ENCODE results near the gene MEGF10. TPM values are rescaled to one million over a fixed set of nuclear protein-coding genes. Genes with fewer than 3 reads are reported as not detected.

MEGF10 gene
- total RNA-seq, 1 experiment from 2014 or later, result not detected

GRCh38 chr5:127418367-127418766 lies 127.8 kb downstream of the MEGF10 start:
- H3K27ac ChIP-seq, result no peak overlapping the region
- POLR2A ChIA-PET (ENCODE audit: unreplicated experiment), result no interaction called here
- BruUV-seq (replicated peaks), result no TSS peak
- no peaks in the 10 kb centered on the region for H3F3A ChIP-seq (ENCODE audit: insufficient read depth, low read depth)
- no peak overlapping the region for H2AFZ ChIP-seq
- DNase-seq, result no peak
- H3K4me2 ChIP-seq, result no peak overlapping the region
- H3K4me1 ChIP-seq (replicated peaks; ENCODE audit: insufficient read depth), result no peaks in the 10 kb centered on the region
- no peaks in the 10 kb centered on the region for H4K20me1 ChIP-seq (ENCODE audit: insufficient read depth)
- H3K4me3 ChIP-seq, result no peak overlapping the region
- CTCF ChIA-PET, result no interaction called here
- no peaks in the 10 kb centered on the region for H3K36me3 ChIP-seq (ENCODE audit: low read depth)
- H3K27me3 ChIP-seq (ENCODE audit: insufficient read depth, low read depth), result no peaks in the 10 kb centered on the region
- TF ChIP-seq CTCF (conservative IDR thresholded peaks at IDR 0.05) (no peak), EZH2 (IDR thresholded peaks at IDR 0.05; ENCODE audit: low read depth) (no peak)
- no peaks in the 10 kb centered on the region for H3K79me2 ChIP-seq (ENCODE audit: low read depth)
- H3K9me3 ChIP-seq (ENCODE audit: insufficient read depth, low read depth), result no peaks in the 10 kb centered on the region
- intact Hi-C loops (cut with micrococcal nuclease; ENCODE audit: unreplicated experiment), result no loop called here
- H3K9me2 ChIP-seq (ENCODE audit: insufficient read depth), result no peaks in the 10 kb centered on the region

GRCh38 chr5:127418974-127419682 lies 128.5 kb downstream of the MEGF10 start:
- Histone ChIP-seq H3K27ac (no peak overlapping the region), H3K4me1 (replicated peaks; ENCODE audit: insufficient read depth) (no peaks in the 10 kb centered on the region), H3K27me3 (ENCODE audit: insufficient read depth, low read depth) (no peaks in the 10 kb centered on the region), H3K9me2 (ENCODE audit: insufficient read depth) (no peaks in the 10 kb centered on the region), H3K36me3 (ENCODE audit: low read depth) (no peaks in the 10 kb centered on the region), H3F3A (ENCODE audit: insufficient read depth, low read depth) (no peaks in the 10 kb centered on the region), H3K4me3 (no peak overlapping the region), H4K20me1 (ENCODE audit: insufficient read depth) (no peaks in the 10 kb centered on the region), H3K4me2 (no peak overlapping the region), H2AFZ (no peak overlapping the region), H3K79me2 (ENCODE audit: low read depth) (no peaks in the 10 kb centered on the region), H3K9me3 (ENCODE audit: insufficient read depth, low read depth) (no peaks in the 10 kb centered on the region)
- DNase-seq, result no peak
- intact Hi-C loops (cut with micrococcal nuclease; ENCODE audit: unreplicated experiment), result no loop called here
- CTCF ChIA-PET, result no interaction called here
- POLR2A ChIA-PET (ENCODE audit: unreplicated experiment), result no interaction called here
- BruUV-seq (replicated peaks), result no TSS peak
- TF ChIP-seq CTCF (conservative IDR thresholded peaks at IDR 0.05) (no peak), EZH2 (IDR thresholded peaks at IDR 0.05; ENCODE audit: low read depth) (no peak)

GRCh38 chr5:127419683-127420257 lies 129.2 kb downstream of the MEGF10 start:
- Histone ChIP-seq H3K4me3 (no peak overlapping the region), H3K36me3 (ENCODE audit: low read depth) (no peaks in the 10 kb centered on the region), H2AFZ (no peak overlapping the region), H3K9me2 (ENCODE audit: insufficient read depth) (no peaks in the 10 kb centered on the region), H3K4me1 (replicated peaks; ENCODE audit: insufficient read depth) (no peaks in the 10 kb centered on the region), H3K27ac (no peak overlapping the region), H3F3A (ENCODE audit: insufficient read depth, low read depth) (no peaks in the 10 kb centered on the region), H3K79me2 (ENCODE audit: low read depth) (no peaks in the 10 kb centered on the region), H3K27me3 (ENCODE audit: insufficient read depth, low read depth) (no peaks in the 10 kb centered on the region), H3K4me2 (no peak overlapping the region), H3K9me3 (ENCODE audit: insufficient read depth, low read depth) (no peaks in the 10 kb centered on the region), H4K20me1 (ENCODE audit: insufficient read depth) (no peaks in the 10 kb centered on the region)
- no peak for DNase-seq
- intact Hi-C loops (cut with micrococcal nuclease; ENCODE audit: unreplicated experiment), result no loop called here
- CTCF ChIA-PET, result no interaction called here
- TF ChIP-seq EZH2 (IDR thresholded peaks at IDR 0.05; ENCODE audit: low read depth) (no peak), CTCF (conservative IDR thresholded peaks at IDR 0.05) (no peak)
- POLR2A ChIA-PET (ENCODE audit: unreplicated experiment), result no interaction called here
- BruUV-seq (replicated peaks), result no TSS peak

Data from PC-9 (cell line).